Trophoblast cell (in vitro differentiated cells and primary cell): ENCODE results near the gene ISM1.

Experiments used
- DNase-seq, 2 donors: peaks; one replicate each; pipeline ENCODE4 v3.0.0-alpha.2; 2016
- H2AFZ ChIP-seq: 2 replicates; pipeline ENCODE4 v1.6.1; 2013; ENCODE audit warnings: low read length, moderate library complexity, mild to moderate bottlenecking; ENCODE audit not compliant: insufficient read depth, poor library complexity
- H2AK5ac ChIP-seq: 2 replicates; pipeline ENCODE4 v1.6.1; 2013; ENCODE audit warnings: mild to moderate bottlenecking, low read length
- H2BK120ac ChIP-seq: 2 replicates; pipeline ENCODE4 v1.6.1; 2013; ENCODE audit warnings: low read length, mild to moderate bottlenecking, moderate library complexity; ENCODE audit not compliant: insufficient read depth, poor library complexity
- H2BK12ac ChIP-seq: 2 replicates; pipeline ENCODE4 v1.6.1; 2013; ENCODE audit warnings: mild to moderate bottlenecking, low read length, moderate library complexity
- H2BK5ac ChIP-seq: 2 replicates; pipeline ENCODE4 v1.6.1; 2013; ENCODE audit warnings: low read length, low read depth, moderate library complexity, mild to moderate bottlenecking; ENCODE audit not compliant: poor library complexity
- H3K14ac ChIP-seq: 2 replicates; pipeline ENCODE4 v1.6.1; 2013; ENCODE audit warnings: mild to moderate bottlenecking, low read length
- H3K18ac ChIP-seq: 2 replicates; pipeline ENCODE4 v1.6.1; 2013; ENCODE audit warnings: mild to moderate bottlenecking, low read length
- H3K23ac ChIP-seq: 2 replicates; pipeline ENCODE4 v1.6.1; 2013; ENCODE audit warnings: low read length
- H3K27ac ChIP-seq: 2 replicates; pipeline ENCODE4 v1.5.1; 2013; ENCODE audit warnings: low read depth, mild to moderate bottlenecking, inconsistent platforms, low read length, moderate library complexity
- H3K27me3 ChIP-seq: 2 replicates; pipeline ENCODE4 v1.6.1; 2013; ENCODE audit warnings: inconsistent platforms, mild to moderate bottlenecking, low read length, moderate library complexity; ENCODE audit not compliant: insufficient read depth
- H3K36me3 ChIP-seq, 2 experiments: 1 replicate in 1 of 2; 2 replicates in 1 of 2; pipeline ENCODE4 v1.6.1; 2013; ENCODE audit warnings: low read length in 2 of 2, mild to moderate bottlenecking in 2 of 2, moderate library complexity in 1 of 2; ENCODE audit not compliant: insufficient read depth in 2 of 2, control insufficient read depth in 1 of 2
- H3K4ac ChIP-seq: 2 replicates; pipeline ENCODE4 v1.6.1; 2013; ENCODE audit warnings: low read depth, mild to moderate bottlenecking, low read length, moderate library complexity
- H3K4me1 ChIP-seq, 2 experiments: 1 replicate in 1 of 2; 2 replicates in 1 of 2; pipeline ENCODE4 v1.6.1; 2013; ENCODE audit warnings: low read length in 2 of 2, mild to moderate bottlenecking in 2 of 2, moderate library complexity in 1 of 2; ENCODE audit not compliant: insufficient read depth in 2 of 2, control insufficient read depth in 1 of 2
- H3K4me2 ChIP-seq: 2 replicates; pipeline ENCODE4 v1.6.1; 2013; ENCODE audit warnings: inconsistent platforms, mild to moderate bottlenecking, low read length, moderate library complexity
- H3K4me3 ChIP-seq: 2 replicates; pipeline ENCODE4 v1.5.1; 2013; ENCODE audit warnings: mild to moderate bottlenecking, low read depth, low read length, inconsistent platforms
- H3K79me1 ChIP-seq: one replicate; pipeline ENCODE4 v1.6.1; 2013; ENCODE audit warnings: low read length
- H3K79me2 ChIP-seq: 2 replicates; pipeline ENCODE4 v1.6.1; 2013; ENCODE audit warnings: low read length, mild to moderate bottlenecking; ENCODE audit not compliant: control insufficient read depth, insufficient read depth, poor library complexity
- H3K9ac ChIP-seq: 2 replicates; pipeline ENCODE4 v1.6.1; 2013; ENCODE audit warnings: mild to moderate bottlenecking, low read length
- H3K9me3 ChIP-seq: 2 replicates; pipeline ENCODE4 v1.6.1; 2013; ENCODE audit warnings: low read depth, mild to moderate bottlenecking, control low read depth, inconsistent platforms, low read length; ENCODE audit not compliant: insufficient read depth
- H4K12ac ChIP-seq: 2 replicates; pipeline ENCODE4 v1.6.1; 2013; ENCODE audit warnings: low read depth, mild to moderate bottlenecking, low read length, moderate library complexity
- H4K8ac ChIP-seq: 2 replicates; pipeline ENCODE4 v1.6.1; 2013; ENCODE audit warnings: low read depth, mild to moderate bottlenecking, low read length, moderate library complexity
- H4K91ac ChIP-seq: one replicate; pipeline ENCODE4 v1.6.1; 2013; ENCODE audit warnings: low read depth, mild to moderate bottlenecking, low read length, moderate library complexity
- WGBS: extraction: QIAGEN DNeasy Blood & Tissue Kit; methylation state at CpG from one replicate; pipeline ENCODE4 v1.1.7; 2013; ENCODE audit warnings: missing lambda C conversion rate; ENCODE audit not compliant: insufficient read length, insufficient coverage; ENCODE audit errors: extremely low coverage; 5-methylcytosine and 5-hydroxymethylcytosine counted together

Gene ISM1

GRCh38 chr20:13216533-13216932, 4.5 kb upstream of the ISM1 start:
- Histone ChIP-seq H3K4me3 (no peak overlapping the region), H3K36me3 (no peaks in the 10 kb centered on the region), H2BK12ac (no peak overlapping the region), H3K4me1 (peaks cover 7 to 12% of the 10 kb centered on the region in 2 experiments), H3K14ac (no peak overlapping the region), H2AK5ac (no peak overlapping the region), H4K91ac (no peak overlapping the region), H2BK120ac (no peak overlapping the region), H3K9ac (no peak overlapping the region), H2BK5ac (no peak overlapping the region), H4K8ac (no peak overlapping the region), H3K9me3 (peaks cover 3% of the 10 kb centered on the region), H3K4ac (no peak overlapping the region), H3K18ac (no peak overlapping the region), H2AFZ (no peak overlapping the region), H3K79me2 (no peaks in the 10 kb centered on the region), H3K27me3 (peaks cover 36% of the 10 kb centered on the region), H4K12ac (no peak overlapping the region), H3K79me1 (no peaks in the 10 kb centered on the region), H3K4me2 (no peak overlapping the region), H3K23ac (no peak overlapping the region), H3K27ac (no peak overlapping the region)
- no peak for DNase-seq
- WGBS = no CpG with 5 or more reads among the region's 1 CpG

GRCh38 chr20:13219327-13220193, 1.5 kb upstream of the ISM1 start:
- WGBS = no CpG with 5 or more reads among the region's 38 CpGs
- H2BK120ac ChIP-seq = no peak overlapping the region
- no peak overlapping the region for H2BK5ac ChIP-seq
- no peak overlapping the region for H4K12ac ChIP-seq
- H2BK12ac ChIP-seq = no peak overlapping the region
- no peak overlapping the region for H3K27ac ChIP-seq
- no peaks in the 10 kb centered on the region for H3K36me3 ChIP-seq
- H2AFZ ChIP-seq = peak overlapping the region; percentile 44
- H3K9me3 ChIP-seq = peaks cover 3% of the 10 kb centered on the region
- H3K14ac ChIP-seq = no peak overlapping the region
- H4K8ac ChIP-seq = no peak overlapping the region
- peaks cover 10 to 16% of the 10 kb centered on the region in 2 experiments for H3K4me1 ChIP-seq
- H3K18ac ChIP-seq = no peak overlapping the region
- H3K79me2 ChIP-seq = no peaks in the 10 kb centered on the region
- no peak overlapping the region for H3K23ac ChIP-seq
- H3K27me3 ChIP-seq = peaks cover 48% of the 10 kb centered on the region
- no peak for DNase-seq
- H3K4me3 ChIP-seq = peak overlapping the region; percentile 27
- no peak overlapping the region for H2AK5ac ChIP-seq
- H3K79me1 ChIP-seq = no peaks in the 10 kb centered on the region
- peak overlapping the region; percentile 89 for H3K4me2 ChIP-seq
- no peak overlapping the region for H3K4ac ChIP-seq
- H3K9ac ChIP-seq = no peak overlapping the region
- H4K91ac ChIP-seq = no peak overlapping the region

GRCh38 chr20:13220194-13220903, 725 bp upstream of the ISM1 start:
- Histone ChIP-seq H3K4me1 (peaks cover 10 to 16% of the 10 kb centered on the region in 2 experiments), H2AFZ (peak overlapping the region; percentile 44), H3K4me2 (peak overlapping the region; percentile 89), H3K4ac (no peak overlapping the region), H3K36me3 (no peaks in the 10 kb centered on the region), H2BK5ac (no peak overlapping the region), H3K23ac (no peak overlapping the region), H3K9me3 (peaks cover 3% of the 10 kb centered on the region), H4K91ac (no peak overlapping the region), H3K18ac (no peak overlapping the region), H3K79me1 (no peaks in the 10 kb centered on the region), H4K8ac (no peak overlapping the region), H2AK5ac (no peak overlapping the region), H3K14ac (no peak overlapping the region), H3K4me3 (peak overlapping the region; percentile 67), H2BK12ac (no peak overlapping the region), H3K27me3 (peaks cover 48% of the 10 kb centered on the region), H3K27ac (no peak overlapping the region), H2BK120ac (no peak overlapping the region), H3K79me2 (no peaks in the 10 kb centered on the region), H3K9ac (no peak overlapping the region), H4K12ac (no peak overlapping the region)
- no CpG with 5 or more reads among the region's 63 CpGs for WGBS
- peak in 1 of 2 donors; percentile 62 for DNase-seq

GRCh38 chr20:13221313-13221672, 219 bp downstream of the ISM1 start:
- peak overlapping the region; percentile 89 for H3K4me2 ChIP-seq
- no peak overlapping the region for H3K4ac ChIP-seq
- H2BK5ac ChIP-seq = no peak overlapping the region
- no peak overlapping the region for H3K18ac ChIP-seq
- peaks cover 3% of the 10 kb centered on the region for H3K9me3 ChIP-seq
- no peak overlapping the region for H4K91ac ChIP-seq
- no peak overlapping the region for H3K9ac ChIP-seq
- H2AFZ ChIP-seq = no peak overlapping the region
- no peak overlapping the region for H4K8ac ChIP-seq
- H2BK120ac ChIP-seq = no peak overlapping the region
- H2AK5ac ChIP-seq = no peak overlapping the region
- no peak overlapping the region for H4K12ac ChIP-seq
- H3K4me3 ChIP-seq = peak overlapping the region; percentile 67
- no peaks in the 10 kb centered on the region for H3K79me2 ChIP-seq
- no peak overlapping the region for H3K23ac ChIP-seq
- peaks cover 45% of the 10 kb centered on the region for H3K27me3 ChIP-seq
- no peaks in the 10 kb centered on the region for H3K79me1 ChIP-seq
- DNase-seq = no peak
- peaks cover 10 to 16% of the 10 kb centered on the region in 2 experiments for H3K4me1 ChIP-seq
- no peak overlapping the region for H2BK12ac ChIP-seq
- WGBS = no CpG with 5 or more reads among the region's 56 CpGs
- H3K14ac ChIP-seq = no peak overlapping the region
- no peak overlapping the region for H3K27ac ChIP-seq
- no peaks in the 10 kb centered on the region for H3K36me3 ChIP-seq
